SW 1271 (cell line): ENCODE data around the gene CCDC83.
"Not testable (repeated sequence)": the region's sequence is repeated elsewhere in the genome, so short reads cannot be mapped to it uniquely, and the experiment has no call there.

Source experiments
- DNase-seq, 2 experiments: peaks; one replicate each; lab custom pipeline; 2025; lab: John Stamatoyannopoulos, UW

CCDC83 gene

GRCh38 chr11:85945296-85945695 is 90.1 kb downstream of the CCDC83 start:
- DNase-seq: no peak

GRCh38 chr11:85945788-85946187 is 90.6 kb downstream of the CCDC83 start:
- DNase-seq: no peak

- DNase-seq: no peak
These were observed 91.0 kb downstream of the CCDC83 start for GRCh38 chr11:85946221-85946620.

GRCh38 chr11:85947431-85948272 is 92.5 kb downstream of the CCDC83 start:
- peak in 1 of 2 experiments; percentile 39 for DNase-seq

- no peak for DNase-seq
These were observed 93.7 kb downstream of the CCDC83 start for GRCh38 chr11:85948884-85949283.

GRCh38 chr11:85949798-85950197 is 94.6 kb downstream of the CCDC83 start:
- DNase-seq: no peak

- no peak for DNase-seq
These were observed 95.3 kb downstream of the CCDC83 start for GRCh38 chr11:85950317-85951048.

GRCh38 chr11:85951049-85951405 is 95.8 kb downstream of the CCDC83 start:
- DNase-seq: no peak

- no peak for DNase-seq
These were observed 96.4 kb downstream of the CCDC83 start for GRCh38 chr11:85951428-85952107.

- DNase-seq: not testable (repeated sequence)
These were observed 96.9 kb downstream of the CCDC83 start for GRCh38 chr11:85952108-85952485.

- DNase-seq: no peak
These were observed 98.4 kb downstream of the CCDC83 start for GRCh38 chr11:85953491-85954143.

- DNase-seq: no peak
These were observed 100.3 kb downstream of the CCDC83 start for GRCh38 chr11:85955531-85955930.

- DNase-seq: no peak
These were observed 105.5 kb downstream of the CCDC83 start for GRCh38 chr11:85960678-85961077.

GRCh38 chr11:85961130-85961529 is 105.9 kb downstream of the CCDC83 start:
- no peak for DNase-seq

GRCh38 chr11:85961930-85962363 is 106.8 kb downstream of the CCDC83 start:
- DNase-seq: no peak

GRCh38 chr11:85965202-85965601 is 110.0 kb downstream of the CCDC83 start:
- no peak for DNase-seq

- DNase-seq: no peak
These were observed 112.3 kb downstream of the CCDC83 start for GRCh38 chr11:85967457-85967856.
